Upper lobe of left lung (tissue), 6 donors: Measurements from ENCODE around the gene LRRC42. TPM values are rescaled to one million over a fixed set of nuclear protein-coding genes. Genes with fewer than 3 reads are reported as not detected.

Experiments
- ATAC-seq, 2 donors: fragments of 200-7000 bp; cut with Tn5 transposase; one replicate each; pipeline ENCODE4 v1.9.1; 2022; ENCODE audit warnings: mild to moderate bottlenecking in 2 of 2, moderate library complexity in 2 of 2; ENCODE audit not compliant: low FRiP score in 2 of 2
- DNase-seq, 2 donors: peaks; one replicate each; pipeline ENCODE4 v3.0.0-alpha.2; 2019 to 2020
- H3K27ac ChIP-seq, 4 donors: fragments of 200-600 bp; sonication (generic); one replicate each; pipeline ENCODE4 v1.5.1; 2016 to 2019
- H3K27me3 ChIP-seq, 4 donors: fragments of 200-600 bp; sonication (generic); one replicate each; pipeline ENCODE4 v1.5.1; 2017 to 2019
- H3K36me3 ChIP-seq, 4 donors: fragments of 200-600 bp; sonication (generic); one replicate each; pipeline ENCODE4 v1.5.1; 2016 to 2019
- H3K4me1 ChIP-seq, 4 donors: fragments of 200-600 bp; sonication (generic); one replicate each; pipeline ENCODE4 v1.5.1; 2018 to 2019
- H3K4me3 ChIP-seq, 4 donors: fragments of 200-600 bp; sonication (generic); one replicate each; pipeline ENCODE4 v1.5.1; 2017 to 2019; ENCODE audit warnings: mild to moderate bottlenecking in 2 of 4, moderate library complexity in 1 of 4
- H3K9me3 ChIP-seq, 4 donors: fragments of 200-600 bp; sonication (generic); one replicate each; pipeline ENCODE4 v1.5.1; 2018 to 2019
- EP300 ChIP-seq, 4 donors: sonication (generic); formaldehyde crosslinking; IDR thresholded peaks; one replicate each; pipeline ENCODE4 v1.5.1; 2017; ENCODE audit warnings: antibody characterized with exemption in 4 of 4, control low read depth in 2 of 4
- POLR2A ChIP-seq, 4 donors: fragments of 450-650 bp; IDR thresholded peaks; one replicate each; pipeline ENCODE4 v1.5.1; 2016 to 2017; ENCODE audit warnings: antibody characterized with exemption in 4 of 4, mild to moderate bottlenecking in 2 of 4
- POLR2AphosphoS5 ChIP-seq, 2 donors: sonication (generic); formaldehyde crosslinking; IDR thresholded peaks; one replicate each; pipeline ENCODE4 v1.5.1; 2017; ENCODE audit warnings: antibody characterized with exemption in 2 of 2
- WGBS, 2 donors: methylation state at CpG; one replicate each; pipeline ENCODE4 v1.1.5; 2017 to 2018; 5-methylcytosine and 5-hydroxymethylcytosine counted together
- total RNA-seq, 6 donors: library from RNA; depleted of rRNA in 4 of 6; stranded (reverse); fragments of >200 nt in 4 of 6; gene quantifications; one replicate each; pipeline versions ENCODE4 v1.1.0 to v1.2.1, GENCODE V29; 2016 to 2021
- TF ChIP-seq, protein P1 (sequence below), 6 experiments: fragments of 450-650 bp in 4 of 6; fragments of 200-600 bp in 2 of 6; sonication (generic) in 2 of 6; IDR thresholded peaks; one replicate each; pipeline ENCODE4 v1.5.1; 2016 to 2019; ENCODE audit warnings: antibody characterized with exemption in 6 of 6
- donor health status: DM: no; HTN: no; CAD: no; lungs with moderate emphysema.
- donor health status: DM: no; HTN: yes; CAD: no; lungs with severe emphysema.

LRRC42 gene
- total RNA-seq, 6 donors from 2014 or later: 13.2 to 26.6 (median 17.6) TPM

DNA sequence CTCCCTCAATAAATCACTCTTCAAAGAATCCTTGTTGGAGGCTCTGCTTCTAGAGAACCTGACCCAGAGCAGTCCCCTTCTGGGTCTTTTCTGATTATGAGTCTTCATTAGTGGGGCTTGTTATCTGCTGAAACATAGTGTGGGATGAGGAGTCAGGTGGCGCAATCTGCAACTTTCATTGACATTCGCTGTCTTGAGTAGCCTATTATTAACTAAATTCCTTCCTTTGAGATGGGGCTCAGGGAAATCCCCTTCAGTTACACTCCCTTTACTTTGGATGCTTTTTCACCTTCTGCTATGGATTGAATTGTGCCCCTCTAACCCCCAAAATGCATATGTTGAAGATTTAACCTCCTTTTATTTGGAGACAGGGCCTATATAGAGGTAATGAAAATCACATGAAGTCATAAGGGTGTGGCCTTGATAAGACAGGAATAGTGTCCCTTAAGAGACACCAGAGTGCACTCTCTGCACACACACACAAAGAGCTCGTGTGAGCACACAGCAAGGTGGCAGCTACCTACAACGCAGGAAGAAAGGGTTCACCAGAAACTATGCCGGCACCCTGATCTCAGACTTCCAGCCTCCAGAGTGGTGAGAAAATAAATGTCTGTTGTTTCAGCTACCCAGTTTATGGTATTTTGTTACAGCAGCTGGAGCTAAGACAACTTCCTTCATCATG lies 32.7 kb upstream of the LRRC42 start:
- WGBS, 2 donors: 78 to 79% methylated on average over 5 of the region's 5 CpGs

DNA sequence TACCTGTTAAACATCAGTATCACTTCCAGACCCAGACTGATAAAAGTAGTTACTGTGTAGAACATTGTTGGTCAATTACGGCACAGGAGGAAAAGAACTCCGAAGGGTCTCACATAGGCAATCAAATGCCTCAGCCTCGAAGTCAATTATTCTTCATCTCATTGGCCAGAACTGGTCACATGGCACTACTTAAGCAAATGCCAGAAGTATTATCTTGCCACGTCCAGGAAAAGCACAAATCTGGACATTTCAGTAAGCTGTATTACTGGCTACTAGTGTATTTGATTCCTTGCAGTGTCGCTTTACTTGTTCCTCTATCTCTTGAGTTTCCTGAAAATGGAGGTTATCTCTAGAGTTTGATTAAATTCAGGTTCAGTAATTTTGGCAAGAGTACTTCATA lies 27.8 kb upstream of the LRRC42 start:
- ATAC-seq: no peak
- Histone ChIP-seq H3K27ac (no peak overlapping the region), H3K9me3 (no peaks in the 10 kb centered on the region), H3K36me3 (peaks cover 0 to 28% (median 17%) of the 10 kb centered on the region in 4 donors), H3K27me3 (no peaks in the 10 kb centered on the region), H3K4me3 (no peak overlapping the region), H3K4me1 (no peaks in the 10 kb centered on the region)
- 84 to 88% methylated on average over 5 of the region's 5 CpGs for WGBS, 2 donors
- no peak for DNase-seq
- TF ChIP-seq POLR2A (IDR thresholded peaks at IDR 0.05) (no peak), POLR2AphosphoS5 (IDR thresholded peaks at IDR 0.05) (no peak), EP300 (IDR thresholded peaks at IDR 0.05) (no peak)
- TF ChIP-seq, protein P1, sequence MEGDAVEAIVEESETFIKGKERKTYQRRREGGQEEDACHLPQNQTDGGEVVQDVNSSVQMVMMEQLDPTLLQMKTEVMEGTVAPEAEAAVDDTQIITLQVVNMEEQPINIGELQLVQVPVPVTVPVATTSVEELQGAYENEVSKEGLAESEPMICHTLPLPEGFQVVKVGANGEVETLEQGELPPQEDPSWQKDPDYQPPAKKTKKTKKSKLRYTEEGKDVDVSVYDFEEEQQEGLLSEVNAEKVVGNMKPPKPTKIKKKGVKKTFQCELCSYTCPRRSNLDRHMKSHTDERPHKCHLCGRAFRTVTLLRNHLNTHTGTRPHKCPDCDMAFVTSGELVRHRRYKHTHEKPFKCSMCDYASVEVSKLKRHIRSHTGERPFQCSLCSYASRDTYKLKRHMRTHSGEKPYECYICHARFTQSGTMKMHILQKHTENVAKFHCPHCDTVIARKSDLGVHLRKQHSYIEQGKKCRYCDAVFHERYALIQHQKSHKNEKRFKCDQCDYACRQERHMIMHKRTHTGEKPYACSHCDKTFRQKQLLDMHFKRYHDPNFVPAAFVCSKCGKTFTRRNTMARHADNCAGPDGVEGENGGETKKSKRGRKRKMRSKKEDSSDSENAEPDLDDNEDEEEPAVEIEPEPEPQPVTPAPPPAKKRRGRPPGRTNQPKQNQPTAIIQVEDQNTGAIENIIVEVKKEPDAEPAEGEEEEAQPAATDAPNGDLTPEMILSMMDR (IDR thresholded peaks at IDR 0.05): no peak

More for the DNA sequence above, 32.7 kb upstream of the LRRC42 start:
- H3K4me1 ChIP-seq: peaks cover 0 to 3% (median 0%) of the 10 kb centered on the region in 4 donors
- H3K9me3 ChIP-seq: no peaks in the 10 kb centered on the region
- no peak overlapping the region for H3K27ac ChIP-seq
- no peak for DNase-seq
- no peak for TF ChIP-seq POLR2AphosphoS5 (IDR thresholded peaks at IDR 0.05)
- no peak for TF ChIP-seq EP300 (IDR thresholded peaks at IDR 0.05)
- TF ChIP-seq, protein P1 (IDR thresholded peaks at IDR 0.05): no peak
- TF ChIP-seq POLR2A (IDR thresholded peaks at IDR 0.05): no peak
- no peaks in the 10 kb centered on the region for H3K27me3 ChIP-seq
- peaks cover 0 to 12% (median 4%) of the 10 kb centered on the region in 4 donors for H3K36me3 ChIP-seq
- no peak for ATAC-seq
- no peak overlapping the region for H3K4me3 ChIP-seq

DNA sequence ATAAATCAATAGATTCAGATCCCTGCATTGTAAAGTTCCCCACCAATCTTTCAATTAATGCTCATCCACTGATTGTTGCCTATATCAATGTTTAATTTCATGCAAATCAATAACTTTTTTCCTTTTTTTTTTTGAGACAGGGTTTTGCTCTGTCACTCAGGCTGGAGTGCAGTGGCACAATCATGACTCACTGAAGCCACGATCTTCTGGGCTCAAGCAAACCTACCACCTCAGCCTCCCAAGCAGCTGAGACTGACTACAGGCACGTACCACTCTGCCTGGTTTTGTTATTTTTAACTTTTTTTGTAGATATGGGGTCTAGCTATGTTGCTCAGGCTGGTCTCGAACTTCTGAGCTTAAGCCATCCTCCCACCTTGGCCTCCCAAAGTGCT lies 26.5 kb upstream of the LRRC42 start:
- Histone ChIP-seq H3K36me3 (peaks cover 0 to 37% (median 18%) of the 10 kb centered on the region in 4 donors), H3K27me3 (no peaks in the 10 kb centered on the region), H3K9me3 (no peaks in the 10 kb centered on the region), H3K4me3 (no peak overlapping the region), H3K4me1 (no peaks in the 10 kb centered on the region), H3K27ac (no peak overlapping the region)
- no peak for DNase-seq
- no peak for ATAC-seq
- WGBS, 2 donors: 78 to 90% methylated on average over 3 of the region's 3 CpGs
- TF ChIP-seq EP300 (IDR thresholded peaks at IDR 0.05) (no peak), POLR2AphosphoS5 (IDR thresholded peaks at IDR 0.05) (no peak), POLR2A (IDR thresholded peaks at IDR 0.05) (no peak)
- TF ChIP-seq, protein P1 (IDR thresholded peaks at IDR 0.05): no peak

DNA sequence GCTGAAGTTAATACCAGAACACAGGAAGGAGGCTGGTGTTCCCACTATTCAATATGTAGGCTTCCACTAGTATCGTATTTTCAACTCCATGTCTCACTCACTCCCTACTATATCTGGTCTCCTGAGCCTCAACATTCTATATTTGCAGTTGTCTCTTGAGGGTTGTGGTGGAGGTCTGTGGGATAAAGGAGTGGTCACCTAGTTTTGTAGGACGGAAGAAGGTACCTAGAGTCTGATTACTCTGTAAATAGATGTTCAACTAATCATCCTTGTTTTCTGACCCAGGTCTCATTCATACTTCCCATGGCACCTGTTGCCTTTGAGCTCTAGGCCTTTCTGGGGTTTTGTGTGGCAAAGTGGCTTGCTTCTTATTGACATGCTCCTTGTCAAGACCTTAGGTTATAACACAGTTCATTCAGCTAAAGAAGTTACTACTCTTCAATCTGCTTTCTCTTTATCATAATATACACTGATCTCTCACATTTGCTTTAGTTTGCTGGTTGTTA lies 18.7 kb upstream of the LRRC42 start:
- Histone ChIP-seq H3K36me3 (peaks cover 0 to 43% (median 14%) of the 10 kb centered on the region in 4 donors), H3K4me3 (no peak overlapping the region), H3K9me3 (no peaks in the 10 kb centered on the region), H3K27me3 (no peaks in the 10 kb centered on the region), H3K27ac (no peak overlapping the region), H3K4me1 (no peaks in the 10 kb centered on the region)
- ATAC-seq (no peak), DNase-seq (no peak)
- WGBS, 2 donors: 91 to 98% methylated on average over 2 of the region's 2 CpGs
- TF ChIP-seq POLR2A (IDR thresholded peaks at IDR 0.05) (no peak), POLR2AphosphoS5 (IDR thresholded peaks at IDR 0.05) (no peak), EP300 (IDR thresholded peaks at IDR 0.05) (no peak)
- TF ChIP-seq, protein P1 (IDR thresholded peaks at IDR 0.05): no peak
